Fibroblast of lung (primary cell): Measurements from ENCODE around the gene COL24A1.

Source experiments
- CTCF ChIP-seq, 2 donors: IDR thresholded peaks in 1 of 2; conservative IDR thresholded peaks in 1 of 2; 1 replicate in 1 of 2; 2 replicates in 1 of 2; pipeline ENCODE4 v1.5.1; 2011 to 2012; ENCODE audit warnings: low read length in 2 of 2, control low read depth in 1 of 2, inconsistent platforms in 1 of 2, low read depth in 1 of 2, mild to moderate bottlenecking in 1 of 2
- EZH2 ChIP-seq: IDR thresholded peaks from 2 replicates; pipeline ENCODE4 v1.5.1; 2012; ENCODE audit warnings: low read length, control low read depth, mild to moderate bottlenecking; ENCODE audit errors: missing control alignments

DNA sequence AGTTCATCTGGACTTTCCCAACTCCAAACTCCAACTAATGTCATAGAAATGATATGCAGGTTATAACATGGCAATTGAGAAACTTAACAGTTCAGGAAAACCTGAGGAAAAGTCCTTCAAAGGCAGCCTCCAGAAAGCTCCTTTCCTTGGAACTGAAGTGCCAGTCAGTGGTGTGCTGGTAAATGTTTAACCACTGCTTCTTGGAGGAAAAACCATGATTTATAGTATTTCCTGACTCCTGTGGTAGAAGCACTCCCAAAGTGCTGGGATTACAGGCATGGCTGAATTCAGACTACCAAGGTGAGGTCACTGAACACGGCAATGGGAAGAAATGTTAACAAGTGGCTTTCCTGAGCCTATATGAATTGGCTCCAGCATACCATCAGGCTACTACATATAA, 421.6 kb downstream of the COL24A1 start:
- TF ChIP-seq CTCF (conservative IDR thresholded peaks at IDR 0.05 in 1 of 2, IDR thresholded peaks at IDR 0.05 in 1 of 2; ENCODE audit: low read depth in 1 of 2, low read length in 2 of 2) (no peak), EZH2 (no peak)
